GM23248 (cell line): ENCODE data around the gene CHADL. TPM values are rescaled to one million over a fixed set of nuclear protein-coding genes. Genes with fewer than 3 reads are reported as not detected.

Source experiments
- DNase-seq: peaks from one replicate; pipeline ENCODE4 v3.0.0-alpha.2; 2015
- H2AFZ ChIP-seq: fragments of 200-600 bp; sonication (generic); 2 replicates; pipeline ENCODE4 v1.6.1; 2016; ENCODE audit warnings: antibody characterized with exemption
- H3F3A ChIP-seq: fragments of 200-600 bp; sonication (generic); 2 replicates; pipeline ENCODE4 v1.6.1; 2016; ENCODE audit warnings: mild to moderate bottlenecking, antibody characterized with exemption, mixed run types; ENCODE audit not compliant: insufficient read depth
- H3K27ac ChIP-seq: fragments of 200-600 bp; sonication (generic); 2 replicates; pipeline ENCODE4 v1.5.1; 2016; ENCODE audit warnings: mild to moderate bottlenecking
- H3K27me3 ChIP-seq: fragments of 200-600 bp; sonication (generic); replicated peaks from 2 replicates; pipeline ENCODE4 v1.6.1; 2016; ENCODE audit warnings: mild to moderate bottlenecking; ENCODE audit not compliant: insufficient read depth
- H3K36me3 ChIP-seq: fragments of 200-600 bp; sonication (generic); 2 replicates; pipeline ENCODE4 v1.6.1; 2016; ENCODE audit warnings: low read depth, mild to moderate bottlenecking
- H3K4me1 ChIP-seq: fragments of 200-600 bp; sonication (generic); 2 replicates; pipeline ENCODE4 v1.6.1; 2016; ENCODE audit warnings: mild to moderate bottlenecking; ENCODE audit not compliant: insufficient read depth
- H3K4me2 ChIP-seq: fragments of 200-600 bp; sonication (generic); one replicate; pipeline ENCODE4 v1.6.1; 2016; ENCODE audit warnings: mild to moderate bottlenecking; ENCODE audit not compliant: unreplicated experiment
- H3K4me3 ChIP-seq: fragments of 200-600 bp; sonication (generic); 2 replicates; pipeline ENCODE4 v1.5.1; 2016; ENCODE audit warnings: mild to moderate bottlenecking
- H3K79me2 ChIP-seq: fragments of 200-600 bp; sonication (generic); 2 replicates; pipeline ENCODE4 v1.6.1; 2016; ENCODE audit warnings: mild to moderate bottlenecking; ENCODE audit not compliant: insufficient read depth
- H3K9ac ChIP-seq: fragments of 200-600 bp; sonication (generic); 2 replicates; pipeline ENCODE4 v1.6.1; 2016; ENCODE audit warnings: mild to moderate bottlenecking
- H3K9me2 ChIP-seq: fragments of 200-600 bp; sonication (generic); 2 replicates; pipeline ENCODE4 v1.6.1; 2016; ENCODE audit warnings: mixed run types, mild to moderate bottlenecking, moderate library complexity; ENCODE audit not compliant: insufficient read depth
- H3K9me3 ChIP-seq: fragments of 200-600 bp; sonication (generic); one replicate; pipeline ENCODE4 v1.6.1; 2017; ENCODE audit warnings: low read depth
- H4K20me1 ChIP-seq: fragments of 200-600 bp; sonication (generic); 2 replicates; pipeline ENCODE4 v1.6.0; 2016; ENCODE audit not compliant: insufficient read depth
- EZH2 ChIP-seq: fragments of 200-600 bp; sonication (generic); IDR thresholded peaks from 2 replicates; pipeline ENCODE4 v1.6.1; 2018; ENCODE audit warnings: antibody characterized with exemption, mild to moderate bottlenecking; ENCODE audit not compliant: insufficient read depth, poor library complexity, severe bottlenecking
- EZH2phosphoT487 ChIP-seq: fragments of 200-600 bp; sonication (generic); IDR thresholded peaks from 2 replicates; pipeline ENCODE4 v1.6.1; 2018; ENCODE audit warnings: antibody characterized with exemption, moderate library complexity, mild to moderate bottlenecking, low read depth; ENCODE audit not compliant: insufficient read depth
- WGBS, 2 experiments: methylation state at CpG; one replicate each; pipeline ENCODE4 v1.1.6; 2015 to 2017; ENCODE audit warnings: low lambda C conversion rate in 2 of 2, low coverage in 1 of 2; ENCODE audit errors: missing lambda C conversion rate in 2 of 2; 5-methylcytosine and 5-hydroxymethylcytosine counted together
- in situ Hi-C: fragments of 300-500 bp; cut with MboI; formaldehyde crosslinking; loops from 2 replicates; pipeline ENCODE4 v1.15.0; 2020
- polyA plus RNA-seq: library from polyadenylated mRNA; unstranded; fragments of >200 nt; fragmentation: Nextera tagmentation; extraction: Ambion mirVana; gene quantifications from 2 replicates; pipeline ENCODE4 v1.2.1, GENCODE V29; 2016
- total RNA-seq: library from RNA; depleted of rRNA; stranded (reverse); fragments of >200 nt; shearing (Covaris generic); gene quantifications from 2 replicates; pipeline ENCODE4 v1.2.3, GENCODE V29; 2014

Gene CHADL
- total and polyA plus RNA-seq, 2 experiments from 2014 or later, result 0.22 to 0.88 TPM

GRCh38 chr22:41229730-41230400 is 10.9 kb downstream of the CHADL start:
- in situ Hi-C loops, result no loop called here
- DNase-seq, result no peak

GRCh38 chr22:41229215-41229614 is 11.5 kb downstream of the CHADL start:
- H3K27ac ChIP-seq, result no peak overlapping the region
- no peak overlapping the region for H3K9ac ChIP-seq
- in situ Hi-C loops, result no loop called here
- H3F3A ChIP-seq, result no peaks in the 10 kb centered on the region
- DNase-seq, result no peak
- TF ChIP-seq EZH2 (no peak), EZH2phosphoT487 (no peak)
- no peak overlapping the region for H3K4me3 ChIP-seq
- no peaks in the 10 kb centered on the region for H3K36me3 ChIP-seq
- H3K4me2 ChIP-seq, result no peak overlapping the region
- H3K79me2 ChIP-seq, result no peaks in the 10 kb centered on the region
- no peaks in the 10 kb centered on the region for H3K4me1 ChIP-seq
- 82 to 85% methylated on average over 6 of the region's 6 CpGs for WGBS, 2 experiments
- no peaks in the 10 kb centered on the region for H3K9me2 ChIP-seq
- H3K27me3 ChIP-seq, result no peaks in the 10 kb centered on the region
- no peaks in the 10 kb centered on the region for H4K20me1 ChIP-seq
- H2AFZ ChIP-seq, result no peak overlapping the region
- H3K9me3 ChIP-seq, result no peaks in the 10 kb centered on the region

More at GRCh38 chr22:41229730-41230400, 10.9 kb downstream of the CHADL start:
- no peak for TF ChIP-seq EZH2
- no peak for TF ChIP-seq EZH2phosphoT487
- no peaks in the 10 kb centered on the region for H3K27me3 ChIP-seq
- no peaks in the 10 kb centered on the region for H4K20me1 ChIP-seq
- H3K27ac ChIP-seq, result no peak overlapping the region
- H3K9me3 ChIP-seq, result no peaks in the 10 kb centered on the region
- H3K9ac ChIP-seq, result no peak overlapping the region
- H3K36me3 ChIP-seq, result no peaks in the 10 kb centered on the region
- H3K4me1 ChIP-seq, result no peaks in the 10 kb centered on the region
- no peaks in the 10 kb centered on the region for H3K9me2 ChIP-seq
- H3K4me2 ChIP-seq, result no peak overlapping the region
- H3K4me3 ChIP-seq, result no peak overlapping the region
- no peaks in the 10 kb centered on the region for H3K79me2 ChIP-seq
- 72 to 85% methylated on average over 7 to 17 of the region's 17 CpGs for WGBS, 2 experiments
- H3F3A ChIP-seq, result no peaks in the 10 kb centered on the region
- no peak overlapping the region for H2AFZ ChIP-seq

- in situ Hi-C loops, result no loop called here
- no peak for DNase-seq
Measured at GRCh38 chr22:41226723-41227655, 13.7 kb downstream of the CHADL start.

GRCh38 chr22:41223535-41223934 is 17.2 kb downstream of the CHADL start:
- in situ Hi-C loops, result no loop called here
- no peak overlapping the region for H3K9ac ChIP-seq
- no peak overlapping the region for H3K27ac ChIP-seq
- TF ChIP-seq EZH2 (no peak), EZH2phosphoT487 (no peak)
- H4K20me1 ChIP-seq, result no peaks in the 10 kb centered on the region
- no peak overlapping the region for H3K4me2 ChIP-seq
- H3K79me2 ChIP-seq, result no peaks in the 10 kb centered on the region
- H3K9me2 ChIP-seq, result no peaks in the 10 kb centered on the region
- no peak for DNase-seq
- no peaks in the 10 kb centered on the region for H3K27me3 ChIP-seq
- no peaks in the 10 kb centered on the region for H3K36me3 ChIP-seq
- whole genome bisulfite sequencing, 2 experiments, result 84 to 94% methylated on average over 7 of the region's 7 CpGs
- no peak overlapping the region for H3K4me3 ChIP-seq
- H3K9me3 ChIP-seq, result no peaks in the 10 kb centered on the region
- H3K4me1 ChIP-seq, result no peaks in the 10 kb centered on the region
- H3F3A ChIP-seq, result no peaks in the 10 kb centered on the region
- H2AFZ ChIP-seq, result no peak overlapping the region

More at GRCh38 chr22:41226723-41227655, 13.7 kb downstream of the CHADL start:
- Histone ChIP-seq H3K4me2 (no peak overlapping the region), H3K27me3 (no peaks in the 10 kb centered on the region), H3K9ac (no peak overlapping the region), H3K4me1 (no peaks in the 10 kb centered on the region), H3K36me3 (no peaks in the 10 kb centered on the region), H2AFZ (no peak overlapping the region), H3F3A (no peaks in the 10 kb centered on the region), H4K20me1 (no peaks in the 10 kb centered on the region), H3K9me2 (no peaks in the 10 kb centered on the region), H3K27ac (no peak overlapping the region), H3K79me2 (no peaks in the 10 kb centered on the region), H3K4me3 (no peak overlapping the region), H3K9me3 (no peaks in the 10 kb centered on the region)
- WGBS, 2 experiments, result 90 to 92% methylated on average over 25 to 26 of the region's 26 CpGs
- TF ChIP-seq EZH2 (no peak), EZH2phosphoT487 (no peak)
